B cell (primary cell): Measurements from ENCODE around the gene MKS1. TPM values are rescaled to one million over a fixed set of nuclear protein-coding genes. Genes with fewer than 3 reads are reported as not detected.

Source experiments
- ATAC-seq: fragments of 200-7000 bp; cut with Tn5 transposase; one replicate; pipeline ENCODE4 v1.10.0; 2021; ENCODE audit warnings: low read depth, mild to moderate bottlenecking, moderate number of reproducible peaks, moderate library complexity
- CTCF ChIA-PET: fragments of 350-600 bp; sonication (Branson Sonifier 250); formaldehyde crosslinking; loops from one replicate; lab custom pipeline; 2021; ENCODE audit warnings: antibody characterized with exemption, inconsistent platforms; lab: Charles Lee
- POLR2A ChIA-PET: fragments of 350-600 bp; sonication (Branson Sonifier 250); formaldehyde crosslinking; loops from one replicate; lab custom pipeline; 2021; ENCODE audit warnings: antibody characterized with exemption; lab: Charles Lee
- DNase-seq: peaks from one replicate; pipeline ENCODE4 v3.0.0; 2013
- H2AFZ ChIP-seq: 2 replicates; pipeline ENCODE4 v1.6.1; 2012; ENCODE audit warnings: mild to moderate bottlenecking, low read depth, low read length; ENCODE audit not compliant: insufficient read depth, poor library complexity, severe bottlenecking
- H3K27ac ChIP-seq, 2 donors: 1 replicate in 1 of 2; 2 replicates in 1 of 2; pipeline ENCODE4 v1.5.1; 2012 to 2013; ENCODE audit warnings: low read length in 2 of 2, mild to moderate bottlenecking in 2 of 2, moderate library complexity in 1 of 2
- H3K27me3 ChIP-seq, 4 experiments: fragments of 200-600 bp in 1 of 4; sonication (generic) in 1 of 4; replicated peaks in 1 of 4; 1 replicate in 2 of 4; 2 replicates in 2 of 4; pipeline versions ENCODE4 v1.6.1 to v1.7.0; 2013 to 2016; ENCODE audit warnings: low read length in 3 of 4, mild to moderate bottlenecking in 2 of 4, mixed read lengths in 1 of 4, moderate library complexity in 1 of 4; ENCODE audit not compliant: insufficient read depth in 4 of 4, control insufficient read depth in 3 of 4; ENCODE audit errors: control extremely low read depth in 1 of 4
- H3K36me3 ChIP-seq, 2 experiments: replicated peaks in 1 of 2; 1 replicate in 1 of 2; 2 replicates in 1 of 2; pipeline versions ENCODE4 v1.6.1 to v1.7.1; 2013; ENCODE audit warnings: low read length in 1 of 2; ENCODE audit not compliant: insufficient read depth in 2 of 2, control insufficient read depth in 1 of 2; ENCODE audit errors: control extremely low read depth in 1 of 2, extremely low read depth in 1 of 2
- H3K4me1 ChIP-seq, 2 donors: fragments of 200-600 bp in 1 of 2; sonication (generic) in 1 of 2; 1 replicate in 1 of 2; 2 replicates in 1 of 2; pipeline versions ENCODE4 v1.5.1 to v1.6.1; 2013 to 2017; ENCODE audit warnings: low read length in 2 of 2; ENCODE audit not compliant: control insufficient read depth in 2 of 2, insufficient read depth in 2 of 2
- H3K4me2 ChIP-seq: replicated peaks from 2 replicates; pipeline ENCODE3; 2012; ENCODE audit warnings: mild to moderate bottlenecking, low read depth, low read length; ENCODE audit not compliant: poor library complexity, severe bottlenecking
- H3K4me3 ChIP-seq, 5 experiments: fragments of 200-600 bp in 1 of 5; sonication (generic) in 1 of 5; 1 replicate in 3 of 5; 2 replicates in 2 of 5; pipeline versions ENCODE4 v1.5.1 to v1.7.0; 2011 to 2016; ENCODE audit warnings: low read length in 4 of 5, mild to moderate bottlenecking in 4 of 5, low read depth in 2 of 5, control low read depth in 1 of 5, moderate library complexity in 1 of 5; ENCODE audit not compliant: insufficient read depth in 1 of 5; ENCODE audit errors: control extremely low read depth in 1 of 5, extremely low read depth in 1 of 5
- H3K79me2 ChIP-seq: fragments of 200-600 bp; sonication (generic); one replicate; pipeline ENCODE4 v1.6.0; 2016; ENCODE audit warnings: low read length; ENCODE audit not compliant: control insufficient read depth, insufficient read depth
- H3K9ac ChIP-seq: fragments of 200-600 bp; sonication (generic); 2 replicates; pipeline ENCODE4 v1.6.1; 2017; ENCODE audit warnings: mild to moderate bottlenecking, low read length, moderate library complexity
- H3K9me3 ChIP-seq, 3 donors: one replicate each; pipeline versions ENCODE4 v1.6.1 to v1.7.1; 2013; ENCODE audit warnings: low read length in 2 of 3; ENCODE audit not compliant: control insufficient read depth in 2 of 3, insufficient read depth in 1 of 3; ENCODE audit errors: control extremely low read depth in 1 of 3
- H4K20me1 ChIP-seq: 2 replicates; pipeline ENCODE4 v1.6.0; 2012; ENCODE audit warnings: mild to moderate bottlenecking, low read length; ENCODE audit not compliant: insufficient read depth, control insufficient read depth, poor library complexity, severe bottlenecking
- H3K27ac Mint-ChIP-seq: one replicate; pipeline ENCODE4 v1.8.0; 2021; ENCODE audit warnings: mixed read lengths
- H3K27me3 Mint-ChIP-seq: one replicate; pipeline ENCODE4 v1.8.0; 2021; ENCODE audit warnings: mixed read lengths
- H3K4me1 Mint-ChIP-seq: one replicate; pipeline ENCODE4 v1.8.0; 2021; ENCODE audit warnings: mixed read lengths
- H3K4me3 Mint-ChIP-seq: one replicate; pipeline ENCODE4 v1.8.0; 2021; ENCODE audit warnings: mixed read lengths
- H3K9me3 Mint-ChIP-seq: one replicate; pipeline ENCODE4 v1.8.0; 2022; ENCODE audit warnings: mixed read lengths; ENCODE audit not compliant: insufficient read depth
- CTCF ChIP-seq: fragments of 200-600 bp; IDR thresholded peaks from one replicate; pipeline ENCODE4 v1.8.0; 2022; ENCODE audit warnings: antibody characterized with exemption, mild to moderate bottlenecking
- EZH2 ChIP-seq: IDR thresholded peaks from 2 replicates; pipeline ENCODE4 v1.6.1; 2012; ENCODE audit warnings: borderline replicate concordance, low read depth, mild to moderate bottlenecking, moderate library complexity, low read length; ENCODE audit not compliant: insufficient read depth, poor library complexity, severe bottlenecking
- WGBS: methylation state at CpG from one replicate; pipeline ENCODE4 v1.1.5; 2013; ENCODE audit warnings: missing lambda C conversion rate; ENCODE audit not compliant: insufficient coverage; 5-methylcytosine and 5-hydroxymethylcytosine counted together
- intact Hi-C: fragments of 100-400 bp; cut with micrococcal nuclease; formaldehyde crosslinking; loops from one replicate; pipeline ENCODE4 v1.10.0; 2022
- polyA plus RNA-seq: library from polyadenylated mRNA; depleted of rRNA; stranded (reverse); fragments of >200 nt; gene quantifications from 2 replicates; pipeline ENCODE4 v1.2.3, GENCODE V29; 2012
- total RNA-seq, 2 donors: library from RNA; stranded (reverse); fragments of 120-200 nt in 1 of 2; gene quantifications; 1 replicate in 1 of 2; 2 replicates in 1 of 2; pipeline versions ENCODE4 v1.2.3 to v1.2.4, GENCODE V29; 2013 to 2022

MKS1 gene
- total and polyA plus RNA-seq, 2 donors (not counting 1 experiment from before 2014, with no cell fraction given) = 8.3 to 19.6 TPM

GRCh38 chr17:58202859-58203258 lies 16.2 kb downstream of the MKS1 start:
- TF ChIP-seq EZH2 (no peak), CTCF (no peak)
- H3K9me3 Mint-ChIP-seq = no peaks in the 10 kb centered on the region
- peaks cover 0 to 2% (median 0%) of the 10 kb centered on the region in 4 experiments for H3K27me3 ChIP-seq
- intact Hi-C loops = no loop called here
- peaks cover 0 to under 1% of the 10 kb centered on the region in 2 experiments for H3K36me3 ChIP-seq
- peaks cover 3% of the 10 kb centered on the region for H3K4me1 Mint-ChIP-seq
- peaks cover 18% of the 10 kb centered on the region for H3K27me3 Mint-ChIP-seq
- H3K4me2 ChIP-seq = no peak overlapping the region
- H3K9me3 ChIP-seq = no peaks in the 10 kb centered on the region
- no peak overlapping the region for H3K4me3 ChIP-seq
- H3K79me2 ChIP-seq = no peaks in the 10 kb centered on the region
- H3K27ac Mint-ChIP-seq = no peak overlapping the region
- H3K27ac ChIP-seq = no peak overlapping the region
- H4K20me1 ChIP-seq = no peaks in the 10 kb centered on the region
- DNase-seq (no peak), ATAC-seq (no peak)
- H3K4me1 ChIP-seq = peaks cover 0 to 5% of the 10 kb centered on the region in 2 donors
- WGBS = 88% methylated on average over 7 of the region's 7 CpGs
- CTCF ChIA-PET = interaction anchor here (1.4 to 4.6 kb wide), 3 partner anchors 8 to 47 kb away, joined by 4 to 29 read pairs (median 6); no protein-coding TSS in a partner anchor
- no peak overlapping the region for H3K4me3 Mint-ChIP-seq
- POLR2A ChIA-PET = no interaction called here
- no peak overlapping the region for H2AFZ ChIP-seq
- H3K9ac ChIP-seq = no peak overlapping the region

- Histone ChIP-seq H3K27ac (no peak overlapping the region), H3K4me2 (no peak overlapping the region), H3K9ac (no peak overlapping the region), H3K27me3 (peaks cover 0 to 2% (median 0%) of the 10 kb centered on the region in 4 experiments), H3K9me3 (no peaks in the 10 kb centered on the region), H3K4me3 (no peak overlapping the region), H3K36me3 (no peaks in the 10 kb centered on the region), H2AFZ (peak overlapping the region; percentile 16), H3K4me1 (peaks cover 0 to 5% of the 10 kb centered on the region in 2 donors), H3K79me2 (no peaks in the 10 kb centered on the region), H4K20me1 (no peaks in the 10 kb centered on the region)
- ChIA-PET POLR2A (interaction anchor here (0.5 kb wide), 1 partner anchor 33 kb away, joined by 4 read pairs; no protein-coding TSS in a partner anchor), CTCF (interaction anchor here (0.7 to 4.6 kb wide), 25 partner anchors 9 to 805 kb away, joined by 3 to 29 read pairs (median 5); partner anchors contain the start of genes LPO, MKS1 and RNF43)
- H3K27ac Mint-ChIP-seq = no peak overlapping the region
- H3K27me3 Mint-ChIP-seq = peaks cover 33% of the 10 kb centered on the region
- TF ChIP-seq EZH2 (no peak), CTCF (peak; percentile 77)
- no peaks in the 10 kb centered on the region for H3K9me3 Mint-ChIP-seq
- ATAC-seq (peak; percentile 70), DNase-seq (peak; percentile 64)
- intact Hi-C loops = loop anchor here (1.0 kb wide), 1 partner anchor 49 kb away; no protein-coding TSS in a partner anchor
- H3K4me3 Mint-ChIP-seq = no peak overlapping the region
- 55% methylated on average over 14 of the region's 14 CpGs for WGBS
- H3K4me1 Mint-ChIP-seq = peaks cover 3% of the 10 kb centered on the region
These were observed 18.9 kb downstream of the MKS1 start for GRCh38 chr17:58200024-58200633.
